ENCODE measurements around the gene SOX6. TPM values are rescaled to one million over a fixed set of nuclear protein-coding genes. Genes with fewer than 3 reads are reported as not detected.

Gene SOX6
- total and polyA plus RNA-seq, 2 of the 13 experiments (the other 11 are each of a cell fraction or from before 2014, with no cell fraction given), result 2.6 to 11.2 TPM

DNA sequence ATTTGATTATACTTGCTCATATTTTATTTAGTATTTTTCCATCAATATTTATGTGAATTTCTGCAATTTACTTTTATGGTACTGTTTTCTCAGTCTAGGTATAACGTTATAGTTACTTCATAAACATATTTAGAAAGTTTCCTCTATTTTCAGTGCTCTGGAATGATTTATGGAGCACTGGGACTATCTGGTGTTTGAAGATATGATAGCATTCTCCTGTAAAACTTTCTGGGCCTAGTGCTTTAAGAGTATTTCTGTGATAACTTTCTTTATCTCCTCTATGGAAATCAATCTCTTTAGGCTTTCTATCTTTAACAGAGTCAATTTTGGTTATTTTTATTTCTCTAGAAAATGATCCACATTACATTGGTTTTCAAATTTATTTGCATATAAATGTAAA lies 85.1 kb downstream of the SOX6 start:
- no peak for FAIRE-seq
- H3K27me3 ChIP-seq (ENCODE audit: control insufficient read depth in 1 of 2, insufficient read depth in 2 of 2, low read length in 2 of 2), result no peaks in the 10 kb centered on the region
- H3K4me3 ChIP-seq (replicated peaks in 1 of 3; ENCODE audit: insufficient read depth in 1 of 3, low read depth in 2 of 3, low read length in 3 of 3), result no peak overlapping the region
- H3K4me2 ChIP-seq (ENCODE audit: low read depth, low read length), result no peak overlapping the region
- no peaks in the 10 kb centered on the region for H3K79me2 ChIP-seq (ENCODE audit: insufficient read depth, low read length)
- H3K4me1 ChIP-seq (ENCODE audit: insufficient read depth, low read length), result no peaks in the 10 kb centered on the region
- H4K20me1 ChIP-seq (ENCODE audit: insufficient read depth, low read length), result no peaks in the 10 kb centered on the region
- no peaks in the 10 kb centered on the region for H3K9me3 ChIP-seq (ENCODE audit: low read length)
- intact Hi-C loops (cut with micrococcal nuclease; ENCODE audit: unreplicated experiment) (no loop called here), in situ Hi-C loops (cut with HindIII; ENCODE audit: extremely low pct_ligation_motif_present, low pct_unique_long_range_greater_than_20kb) (no loop called here)
- no peak overlapping the region for H2AFZ ChIP-seq (ENCODE audit: low read length)
- 10% methylated on average over 1 of the region's 1 CpG for WGBS (ENCODE audit: low lambda C conversion rate)
- DNase-seq (ENCODE audit: low spot score), result no peak
- ChIA-PET POLR2A (no interaction called here), CTCF (ENCODE audit: low intra/inter-chr PET ratio, low total read pairs) (no interaction called here)
- no peak overlapping the region for H3K27ac ChIP-seq (ENCODE audit: extremely low read length, insufficient read depth, low read length)
- TF ChIP-seq NCOR1 (IDR thresholded peaks at IDR 0.05; ENCODE audit: borderline replicate concordance, low read length) (no peak), SMC3 (IDR thresholded peaks at IDR 0.05; ENCODE audit: low read length) (peak; percentile 38; the same call in 1 of the 2 replicates)
- TF ChIP-seq, protein P1, sequence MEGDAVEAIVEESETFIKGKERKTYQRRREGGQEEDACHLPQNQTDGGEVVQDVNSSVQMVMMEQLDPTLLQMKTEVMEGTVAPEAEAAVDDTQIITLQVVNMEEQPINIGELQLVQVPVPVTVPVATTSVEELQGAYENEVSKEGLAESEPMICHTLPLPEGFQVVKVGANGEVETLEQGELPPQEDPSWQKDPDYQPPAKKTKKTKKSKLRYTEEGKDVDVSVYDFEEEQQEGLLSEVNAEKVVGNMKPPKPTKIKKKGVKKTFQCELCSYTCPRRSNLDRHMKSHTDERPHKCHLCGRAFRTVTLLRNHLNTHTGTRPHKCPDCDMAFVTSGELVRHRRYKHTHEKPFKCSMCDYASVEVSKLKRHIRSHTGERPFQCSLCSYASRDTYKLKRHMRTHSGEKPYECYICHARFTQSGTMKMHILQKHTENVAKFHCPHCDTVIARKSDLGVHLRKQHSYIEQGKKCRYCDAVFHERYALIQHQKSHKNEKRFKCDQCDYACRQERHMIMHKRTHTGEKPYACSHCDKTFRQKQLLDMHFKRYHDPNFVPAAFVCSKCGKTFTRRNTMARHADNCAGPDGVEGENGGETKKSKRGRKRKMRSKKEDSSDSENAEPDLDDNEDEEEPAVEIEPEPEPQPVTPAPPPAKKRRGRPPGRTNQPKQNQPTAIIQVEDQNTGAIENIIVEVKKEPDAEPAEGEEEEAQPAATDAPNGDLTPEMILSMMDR (CRISPR knock-in tag; IDR thresholded peaks at IDR 0.05), result 0 out of 2 replicates have a peak, but pooled peaks have one; percentile 14
- H3K9ac ChIP-seq (ENCODE audit: insufficient read depth, low read depth, low read length), result no peak overlapping the region
- no TSS peak for BruUV-seq (replicated peaks)
- no peaks in the 10 kb centered on the region for H3K36me3 ChIP-seq (replicated peaks in 1 of 2; ENCODE audit: control insufficient read depth in 1 of 2, insufficient read depth in 2 of 2, low read length in 2 of 2)
- ATAC-seq, result no peak

DNA sequence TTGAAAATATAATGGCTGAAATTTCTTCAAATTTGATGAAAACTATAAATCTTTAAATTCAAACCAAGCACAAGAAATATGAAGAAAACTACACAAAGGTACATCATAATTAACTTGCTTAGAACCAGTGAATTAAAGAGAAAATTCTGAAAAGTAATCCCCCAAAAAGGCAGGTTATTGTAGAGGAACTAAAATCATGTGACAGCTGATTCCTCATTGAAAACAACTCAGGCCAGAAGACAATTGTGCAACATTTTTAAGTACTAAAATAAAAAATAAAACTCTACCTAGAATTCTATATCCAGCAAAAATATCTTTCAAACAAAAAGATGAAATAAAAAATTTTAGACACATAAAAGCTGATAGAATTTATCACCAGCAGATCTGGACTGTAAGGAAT lies 90.3 kb downstream of the SOX6 start:
- DNase-seq (ENCODE audit: low spot score), result no peak
- Histone ChIP-seq H3K36me3 (replicated peaks in 1 of 2; ENCODE audit: control insufficient read depth in 1 of 2, insufficient read depth in 2 of 2, low read length in 2 of 2) (no peaks in the 10 kb centered on the region), H3K4me1 (ENCODE audit: insufficient read depth, low read length) (peaks cover 25% of the 10 kb centered on the region), H3K4me2 (ENCODE audit: low read depth, low read length) (no peak overlapping the region), H3K27ac (ENCODE audit: extremely low read length, insufficient read depth, low read length) (no peak overlapping the region), H3K4me3 (replicated peaks in 1 of 3; ENCODE audit: insufficient read depth in 1 of 3, low read depth in 2 of 3, low read length in 3 of 3) (no peak overlapping the region), H3K27me3 (ENCODE audit: control insufficient read depth in 1 of 2, insufficient read depth in 2 of 2, low read length in 2 of 2) (no peaks in the 10 kb centered on the region), H3K9me3 (ENCODE audit: low read length) (no peaks in the 10 kb centered on the region), H3K9ac (ENCODE audit: insufficient read depth, low read depth, low read length) (no peak overlapping the region), H2AFZ (ENCODE audit: low read length) (no peak overlapping the region), H3K79me2 (ENCODE audit: insufficient read depth, low read length) (no peaks in the 10 kb centered on the region), H4K20me1 (ENCODE audit: insufficient read depth, low read length) (no peaks in the 10 kb centered on the region)
- FAIRE-seq, result no peak
- in situ Hi-C loops (cut with HindIII; ENCODE audit: extremely low pct_ligation_motif_present, low pct_unique_long_range_greater_than_20kb) (no loop called here), intact Hi-C loops (cut with micrococcal nuclease; ENCODE audit: unreplicated experiment) (no loop called here)
- no TSS peak for BruUV-seq (replicated peaks)
- TF ChIP-seq BORCS8-MEF2B (CRISPR knock-in tag; IDR thresholded peaks at IDR 0.05), result no peak
- TF ChIP-seq CBX5 (CRISPR knock-in tag; IDR thresholded peaks at IDR 0.05; ENCODE audit: borderline replicate concordance), result no peak
- no peak for TF ChIP-seq IKZF1 (IDR thresholded peaks at IDR 0.05)
- TF ChIP-seq, protein P2, sequence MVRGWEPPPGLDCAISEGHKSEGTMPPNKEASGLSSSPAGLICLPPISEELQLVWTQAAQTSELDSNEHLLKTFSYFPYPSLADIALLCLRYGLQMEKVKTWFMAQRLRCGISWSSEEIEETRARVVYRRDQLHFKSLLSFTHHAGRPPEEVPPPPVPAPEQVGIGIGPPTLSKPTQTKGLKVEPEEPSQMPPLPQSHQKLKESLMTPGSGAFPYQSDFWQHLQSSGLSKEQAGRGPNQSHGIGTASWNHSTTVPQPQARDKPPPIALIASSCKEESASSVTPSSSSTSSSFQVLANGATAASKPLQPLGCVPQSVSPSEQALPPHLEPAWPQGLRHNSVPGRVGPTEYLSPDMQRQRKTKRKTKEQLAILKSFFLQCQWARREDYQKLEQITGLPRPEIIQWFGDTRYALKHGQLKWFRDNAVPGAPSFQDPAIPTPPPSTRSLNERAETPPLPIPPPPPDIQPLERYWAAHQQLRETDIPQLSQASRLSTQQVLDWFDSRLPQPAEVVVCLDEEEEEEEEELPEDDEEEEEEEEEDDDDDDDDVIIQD (CRISPR knock-in tag; IDR thresholded peaks at IDR 0.05; ENCODE audit: low read depth), result no peak
- no peak for TF ChIP-seq ZNF124 (CRISPR knock-in tag; IDR thresholded peaks at IDR 0.05)
- TF ChIP-seq, protein P3, sequence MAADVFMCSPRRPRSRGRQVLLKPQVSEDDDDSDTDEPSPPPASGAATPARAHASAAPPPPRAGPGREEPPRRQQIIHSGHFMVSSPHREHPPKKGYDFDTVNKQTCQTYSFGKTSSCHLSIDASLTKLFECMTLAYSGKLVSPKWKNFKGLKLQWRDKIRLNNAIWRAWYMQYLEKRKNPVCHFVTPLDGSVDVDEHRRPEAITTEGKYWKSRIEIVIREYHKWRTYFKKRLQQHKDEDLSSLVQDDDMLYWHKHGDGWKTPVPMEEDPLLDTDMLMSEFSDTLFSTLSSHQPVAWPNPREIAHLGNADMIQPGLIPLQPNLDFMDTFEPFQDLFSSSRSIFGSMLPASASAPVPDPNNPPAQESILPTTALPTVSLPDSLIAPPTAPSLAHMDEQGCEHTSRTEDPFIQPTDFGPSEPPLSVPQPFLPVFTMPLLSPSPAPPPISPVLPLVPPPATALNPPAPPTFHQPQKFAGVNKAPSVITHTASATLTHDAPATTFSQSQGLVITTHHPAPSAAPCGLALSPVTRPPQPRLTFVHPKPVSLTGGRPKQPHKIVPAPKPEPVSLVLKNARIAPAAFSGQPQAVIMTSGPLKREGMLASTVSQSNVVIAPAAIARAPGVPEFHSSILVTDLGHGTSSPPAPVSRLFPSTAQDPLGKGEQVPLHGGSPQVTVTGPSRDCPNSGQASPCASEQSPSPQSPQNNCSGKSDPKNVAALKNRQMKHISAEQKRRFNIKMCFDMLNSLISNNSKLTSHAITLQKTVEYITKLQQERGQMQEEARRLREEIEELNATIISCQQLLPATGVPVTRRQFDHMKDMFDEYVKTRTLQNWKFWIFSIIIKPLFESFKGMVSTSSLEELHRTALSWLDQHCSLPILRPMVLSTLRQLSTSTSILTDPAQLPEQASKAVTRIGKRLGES (CRISPR knock-in tag; IDR thresholded peaks at IDR 0.05; ENCODE audit: borderline replicate concordance), result no peak
- peak; percentile 89 for TF ChIP-seq ZNF317 (CRISPR knock-in tag; IDR thresholded peaks at IDR 0.05)
- POLR2A ChIA-PET, result no interaction called here
- CTCF ChIA-PET (ENCODE audit: low intra/inter-chr PET ratio, low total read pairs), result no interaction called here
- ATAC-seq, result no peak
